ENCODE results near the gene MAGI1. TPM values are rescaled to one million over a fixed set of nuclear protein-coding genes. Genes with fewer than 3 reads are reported as not detected.

MAGI1 gene
- total and polyA plus RNA-seq, 2 donors (not counting 1 experiment from before 2014, with no cell fraction given): 0.10 to 0.22 TPM

GRCh38 chr3:65888980-65889706 lies 149.6 kb downstream of the MAGI1 start:
- ChIA-PET POLR2A (no interaction called here), CTCF (no interaction called here)
- no peaks in the 10 kb centered on the region for H3K27me3 ChIP-seq (replicated peaks in 1 of 4; ENCODE audit: control extremely low read depth in 1 of 4, control insufficient read depth in 3 of 4, insufficient read depth in 4 of 4, low read length in 3 of 4)
- H3K4me3 Mint-ChIP-seq: no peak overlapping the region
- H3K79me2 ChIP-seq (ENCODE audit: control insufficient read depth, insufficient read depth, low read length): no peaks in the 10 kb centered on the region
- H3K9ac ChIP-seq (ENCODE audit: low read length): no peak overlapping the region
- intact Hi-C loops (cut with micrococcal nuclease): no loop called here
- H3K27me3 Mint-ChIP-seq: no peaks in the 10 kb centered on the region
- no peaks in the 10 kb centered on the region for H4K20me1 ChIP-seq (ENCODE audit: control insufficient read depth, insufficient read depth, low read length, poor library complexity, severe bottlenecking)
- WGBS (ENCODE audit: insufficient coverage): 100% methylated on average over 1 of the region's 4 CpGs
- H3K27ac ChIP-seq (ENCODE audit: low read length in 2 of 2): no peak overlapping the region
- no peak overlapping the region for H3K27ac Mint-ChIP-seq
- no peaks in the 10 kb centered on the region for H3K36me3 ChIP-seq (replicated peaks in 1 of 2; ENCODE audit: control extremely low read depth in 1 of 2, control insufficient read depth in 1 of 2, extremely low read depth in 1 of 2, insufficient read depth in 2 of 2, low read length in 1 of 2)
- DNase-seq (no peak), ATAC-seq (ENCODE audit: low read depth) (no peak)
- no peaks in the 10 kb centered on the region for H3K4me1 Mint-ChIP-seq
- TF ChIP-seq EZH2 (IDR thresholded peaks at IDR 0.05; ENCODE audit: borderline replicate concordance, insufficient read depth, low read depth, low read length, poor library complexity, severe bottlenecking): no peak
- TF ChIP-seq, protein P1, sequence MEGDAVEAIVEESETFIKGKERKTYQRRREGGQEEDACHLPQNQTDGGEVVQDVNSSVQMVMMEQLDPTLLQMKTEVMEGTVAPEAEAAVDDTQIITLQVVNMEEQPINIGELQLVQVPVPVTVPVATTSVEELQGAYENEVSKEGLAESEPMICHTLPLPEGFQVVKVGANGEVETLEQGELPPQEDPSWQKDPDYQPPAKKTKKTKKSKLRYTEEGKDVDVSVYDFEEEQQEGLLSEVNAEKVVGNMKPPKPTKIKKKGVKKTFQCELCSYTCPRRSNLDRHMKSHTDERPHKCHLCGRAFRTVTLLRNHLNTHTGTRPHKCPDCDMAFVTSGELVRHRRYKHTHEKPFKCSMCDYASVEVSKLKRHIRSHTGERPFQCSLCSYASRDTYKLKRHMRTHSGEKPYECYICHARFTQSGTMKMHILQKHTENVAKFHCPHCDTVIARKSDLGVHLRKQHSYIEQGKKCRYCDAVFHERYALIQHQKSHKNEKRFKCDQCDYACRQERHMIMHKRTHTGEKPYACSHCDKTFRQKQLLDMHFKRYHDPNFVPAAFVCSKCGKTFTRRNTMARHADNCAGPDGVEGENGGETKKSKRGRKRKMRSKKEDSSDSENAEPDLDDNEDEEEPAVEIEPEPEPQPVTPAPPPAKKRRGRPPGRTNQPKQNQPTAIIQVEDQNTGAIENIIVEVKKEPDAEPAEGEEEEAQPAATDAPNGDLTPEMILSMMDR (IDR thresholded peaks at IDR 0.05): no peak
- H3K4me1 ChIP-seq (ENCODE audit: control insufficient read depth in 2 of 2, insufficient read depth in 2 of 2, low read length in 2 of 2): no peaks in the 10 kb centered on the region
- H3K4me2 ChIP-seq (replicated peaks; ENCODE audit: low read depth, low read length, poor library complexity, severe bottlenecking): no peak overlapping the region
- H2AFZ ChIP-seq (ENCODE audit: insufficient read depth, low read depth, low read length, poor library complexity, severe bottlenecking): no peak overlapping the region
- H3K9me3 ChIP-seq (ENCODE audit: control extremely low read depth in 1 of 3, control insufficient read depth in 2 of 3, insufficient read depth in 1 of 3, low read length in 2 of 3): no peaks in the 10 kb centered on the region
- H3K4me3 ChIP-seq (ENCODE audit: control extremely low read depth in 1 of 5, extremely low read depth in 1 of 5, insufficient read depth in 1 of 5, low read depth in 2 of 5, low read length in 4 of 5): no peak overlapping the region
- H3K9me3 Mint-ChIP-seq (ENCODE audit: insufficient read depth): no peaks in the 10 kb centered on the region

- H3K9me3 ChIP-seq (ENCODE audit: control extremely low read depth in 1 of 3, control insufficient read depth in 2 of 3, insufficient read depth in 1 of 3, low read length in 2 of 3): no peaks in the 10 kb centered on the region
- no peak overlapping the region for H3K9ac ChIP-seq (ENCODE audit: low read length)
- no peak overlapping the region for H3K4me3 Mint-ChIP-seq
- H3K4me3 ChIP-seq (ENCODE audit: control extremely low read depth in 1 of 5, extremely low read depth in 1 of 5, insufficient read depth in 1 of 5, low read depth in 2 of 5, low read length in 4 of 5): no peak overlapping the region
- no peaks in the 10 kb centered on the region for H3K4me1 ChIP-seq (ENCODE audit: control insufficient read depth in 2 of 2, insufficient read depth in 2 of 2, low read length in 2 of 2)
- H3K79me2 ChIP-seq (ENCODE audit: control insufficient read depth, insufficient read depth, low read length): no peaks in the 10 kb centered on the region
- TF ChIP-seq EZH2 (IDR thresholded peaks at IDR 0.05; ENCODE audit: borderline replicate concordance, insufficient read depth, low read depth, low read length, poor library complexity, severe bottlenecking): no peak
- TF ChIP-seq, protein P1 (IDR thresholded peaks at IDR 0.05): no peak
- H3K27ac ChIP-seq (ENCODE audit: low read length in 2 of 2): no peak overlapping the region
- POLR2A ChIA-PET: no interaction called here
- CTCF ChIA-PET: no interaction called here
- intact Hi-C loops (cut with micrococcal nuclease): no loop called here
- WGBS (ENCODE audit: insufficient coverage): no CpG with 5 or more reads among the region's 1 CpG
- H3K27ac Mint-ChIP-seq: no peak overlapping the region
- H3K27me3 Mint-ChIP-seq: no peaks in the 10 kb centered on the region
- no peaks in the 10 kb centered on the region for H4K20me1 ChIP-seq (ENCODE audit: control insufficient read depth, insufficient read depth, low read length, poor library complexity, severe bottlenecking)
- no peaks in the 10 kb centered on the region for H3K27me3 ChIP-seq (replicated peaks in 1 of 4; ENCODE audit: control extremely low read depth in 1 of 4, control insufficient read depth in 3 of 4, insufficient read depth in 4 of 4, low read length in 3 of 4)
- no peaks in the 10 kb centered on the region for H3K4me1 Mint-ChIP-seq
- no peak overlapping the region for H2AFZ ChIP-seq (ENCODE audit: insufficient read depth, low read depth, low read length, poor library complexity, severe bottlenecking)
- no peaks in the 10 kb centered on the region for H3K9me3 Mint-ChIP-seq (ENCODE audit: insufficient read depth)
- H3K36me3 ChIP-seq (replicated peaks in 1 of 2; ENCODE audit: control extremely low read depth in 1 of 2, control insufficient read depth in 1 of 2, extremely low read depth in 1 of 2, insufficient read depth in 2 of 2, low read length in 1 of 2): no peaks in the 10 kb centered on the region
- DNase-seq (no peak), ATAC-seq (ENCODE audit: low read depth) (no peak)
- no peak overlapping the region for H3K4me2 ChIP-seq (replicated peaks; ENCODE audit: low read depth, low read length, poor library complexity, severe bottlenecking)
Observed at GRCh38 chr3:65888196-65888595, 150.5 kb downstream of the MAGI1 start.
